Glutamatergic neuron (in vitro differentiated cells): ENCODE results near the gene PLXDC2. TPM values are rescaled to one million over a fixed set of nuclear protein-coding genes. Genes with fewer than 3 reads are reported as not detected.

Source experiments
- DNase-seq: peaks from one replicate; pipeline ENCODE4 v3.0.0; 2022
- H3K27ac Mint-ChIP-seq: one replicate; pipeline ENCODE4 v1.8.0; 2020; ENCODE audit warnings: mild to moderate bottlenecking, mixed read lengths, inconsistent platforms; ENCODE audit not compliant: unreplicated experiment
- H3K27me3 Mint-ChIP-seq: one replicate; pipeline ENCODE4 v1.8.0; 2020; ENCODE audit warnings: mild to moderate bottlenecking, moderate library complexity, mixed read lengths, inconsistent platforms; ENCODE audit not compliant: unreplicated experiment
- H3K36me3 Mint-ChIP-seq: one replicate; pipeline ENCODE4 v1.8.0; 2020; ENCODE audit warnings: mild to moderate bottlenecking, mixed read lengths, inconsistent platforms; ENCODE audit not compliant: unreplicated experiment
- H3K4me1 Mint-ChIP-seq: one replicate; pipeline ENCODE4 v1.8.0; 2020; ENCODE audit warnings: mild to moderate bottlenecking, low read depth, mixed read lengths, inconsistent platforms; ENCODE audit not compliant: unreplicated experiment
- H3K4me3 Mint-ChIP-seq: one replicate; pipeline ENCODE4 v1.8.0; 2020; ENCODE audit warnings: mild to moderate bottlenecking, mixed read lengths, inconsistent platforms; ENCODE audit not compliant: unreplicated experiment
- H3K9me3 Mint-ChIP-seq: one replicate; pipeline ENCODE4 v1.8.0; 2020; ENCODE audit warnings: mild to moderate bottlenecking, moderate library complexity, mixed read lengths, inconsistent platforms; ENCODE audit not compliant: unreplicated experiment
- total RNA-seq: library from RNA; stranded (reverse); fragmentation: NEBNext Ultra II Directional; extraction: Animal tissue kit (Norgen Biotek cat#: 25700); gene quantifications from one replicate; pipeline ENCODE4 v1.2.1, GENCODE V29; 2021; ENCODE audit not compliant: unreplicated experiment
- TF ChIP-seq, protein P1 (sequence below): fragments of 200-600 bp; sonication (generic); IDR thresholded peaks from one replicate; pipeline ENCODE4 v1.5.0; 2021; ENCODE audit not compliant: partially characterized antibody, unreplicated experiment

Gene PLXDC2
- total RNA-seq, 1 donor from 2014 or later = 3.9 TPM

DNA sequence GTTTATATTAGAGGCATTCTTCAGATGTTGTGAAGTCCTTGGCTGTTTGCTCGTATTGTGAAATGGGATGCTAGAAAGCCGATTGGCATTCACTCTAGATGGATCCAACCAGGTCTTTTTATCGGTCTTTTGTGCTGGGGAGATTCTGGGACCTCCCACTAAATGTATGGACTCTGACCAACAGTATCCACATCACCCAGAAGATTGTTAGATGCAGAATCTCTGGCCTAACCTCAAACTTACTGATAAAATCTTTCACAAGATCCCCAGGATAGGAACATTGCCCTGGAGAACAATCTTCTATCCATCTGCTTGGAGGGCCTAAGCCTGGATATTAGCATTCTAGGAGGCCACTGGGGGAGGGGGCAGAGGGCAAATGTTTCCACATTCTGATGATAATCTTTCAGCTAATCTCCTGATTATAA, 160.9 kb downstream of the PLXDC2 start:
- no peaks in the 10 kb centered on the region for H3K36me3 Mint-ChIP-seq
- DNase-seq = no peak
- H3K4me1 Mint-ChIP-seq = peaks cover 2% of the 10 kb centered on the region
- TF ChIP-seq, protein P1, sequence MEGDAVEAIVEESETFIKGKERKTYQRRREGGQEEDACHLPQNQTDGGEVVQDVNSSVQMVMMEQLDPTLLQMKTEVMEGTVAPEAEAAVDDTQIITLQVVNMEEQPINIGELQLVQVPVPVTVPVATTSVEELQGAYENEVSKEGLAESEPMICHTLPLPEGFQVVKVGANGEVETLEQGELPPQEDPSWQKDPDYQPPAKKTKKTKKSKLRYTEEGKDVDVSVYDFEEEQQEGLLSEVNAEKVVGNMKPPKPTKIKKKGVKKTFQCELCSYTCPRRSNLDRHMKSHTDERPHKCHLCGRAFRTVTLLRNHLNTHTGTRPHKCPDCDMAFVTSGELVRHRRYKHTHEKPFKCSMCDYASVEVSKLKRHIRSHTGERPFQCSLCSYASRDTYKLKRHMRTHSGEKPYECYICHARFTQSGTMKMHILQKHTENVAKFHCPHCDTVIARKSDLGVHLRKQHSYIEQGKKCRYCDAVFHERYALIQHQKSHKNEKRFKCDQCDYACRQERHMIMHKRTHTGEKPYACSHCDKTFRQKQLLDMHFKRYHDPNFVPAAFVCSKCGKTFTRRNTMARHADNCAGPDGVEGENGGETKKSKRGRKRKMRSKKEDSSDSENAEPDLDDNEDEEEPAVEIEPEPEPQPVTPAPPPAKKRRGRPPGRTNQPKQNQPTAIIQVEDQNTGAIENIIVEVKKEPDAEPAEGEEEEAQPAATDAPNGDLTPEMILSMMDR = no peak
- no peaks in the 10 kb centered on the region for H3K9me3 Mint-ChIP-seq
- H3K27ac Mint-ChIP-seq = no peak overlapping the region
- no peaks in the 10 kb centered on the region for H3K27me3 Mint-ChIP-seq
- no peak overlapping the region for H3K4me3 Mint-ChIP-seq

DNA sequence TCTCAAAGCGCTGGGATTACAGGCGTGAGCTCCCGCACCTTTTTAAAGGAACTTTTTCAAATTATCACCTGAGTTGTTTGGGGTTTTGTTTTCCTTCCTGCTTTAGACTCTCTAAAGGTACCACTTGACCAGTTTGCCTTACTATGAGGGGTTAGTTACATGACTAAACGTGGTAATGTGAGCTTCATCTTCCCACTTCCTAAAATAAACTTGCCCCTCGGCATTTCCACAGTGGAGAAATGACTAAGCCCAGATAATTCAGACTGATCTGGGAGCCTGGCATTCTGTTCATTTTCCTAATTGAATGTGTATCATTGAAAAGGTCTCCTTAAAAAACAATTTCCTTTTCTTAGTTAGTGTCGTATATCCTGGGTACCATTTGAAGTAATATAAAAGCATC, 163.4 kb downstream of the PLXDC2 start:
- no peak overlapping the region for H3K4me3 Mint-ChIP-seq
- H3K27me3 Mint-ChIP-seq = no peaks in the 10 kb centered on the region
- H3K4me1 Mint-ChIP-seq = no peaks in the 10 kb centered on the region
- TF ChIP-seq, protein P1 = no peak
- DNase-seq = no peak
- H3K36me3 Mint-ChIP-seq = no peaks in the 10 kb centered on the region
- H3K27ac Mint-ChIP-seq = no peak overlapping the region
- H3K9me3 Mint-ChIP-seq = no peaks in the 10 kb centered on the region

DNA sequence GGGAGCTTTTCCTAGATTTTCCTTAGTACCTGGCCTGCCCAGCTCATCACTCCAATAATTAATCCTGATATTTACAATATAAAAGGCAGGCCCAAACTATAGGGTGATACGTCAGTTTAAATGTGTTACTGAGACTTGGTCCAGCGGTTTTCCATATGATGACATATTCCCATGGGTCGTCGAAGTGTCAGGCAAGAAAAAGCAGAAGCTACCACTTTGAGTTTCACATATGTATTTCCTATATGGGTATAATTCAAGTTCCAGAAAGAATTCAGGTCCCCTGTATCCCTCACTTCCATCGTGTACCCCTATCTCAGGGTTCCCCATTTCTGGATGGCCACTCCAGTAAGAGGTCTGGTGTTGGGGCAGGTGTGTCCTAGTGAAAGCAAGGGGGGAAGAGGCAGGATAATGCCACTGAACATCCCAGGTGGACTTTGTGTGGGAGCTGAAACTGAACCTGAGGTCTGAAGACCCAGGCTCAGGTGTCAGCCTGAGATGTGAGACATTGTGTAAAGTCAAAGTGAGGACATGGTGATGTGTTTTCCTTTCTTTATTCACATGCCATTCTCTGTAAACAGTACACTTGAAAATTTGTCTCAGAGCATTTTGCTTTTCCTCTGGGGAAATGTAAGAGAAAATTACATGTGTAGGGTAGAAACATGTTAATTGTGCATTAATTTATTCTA, 167.8 kb downstream of the PLXDC2 start:
- Mint-ChIP-seq H3K4me1 (peaks cover 2% of the 10 kb centered on the region), H3K27ac (no peak overlapping the region), H3K4me3 (no peak overlapping the region), H3K9me3 (no peaks in the 10 kb centered on the region), H3K27me3 (no peaks in the 10 kb centered on the region), H3K36me3 (no peaks in the 10 kb centered on the region)
- TF ChIP-seq, protein P1 = no peak
- DNase-seq = no peak

DNA sequence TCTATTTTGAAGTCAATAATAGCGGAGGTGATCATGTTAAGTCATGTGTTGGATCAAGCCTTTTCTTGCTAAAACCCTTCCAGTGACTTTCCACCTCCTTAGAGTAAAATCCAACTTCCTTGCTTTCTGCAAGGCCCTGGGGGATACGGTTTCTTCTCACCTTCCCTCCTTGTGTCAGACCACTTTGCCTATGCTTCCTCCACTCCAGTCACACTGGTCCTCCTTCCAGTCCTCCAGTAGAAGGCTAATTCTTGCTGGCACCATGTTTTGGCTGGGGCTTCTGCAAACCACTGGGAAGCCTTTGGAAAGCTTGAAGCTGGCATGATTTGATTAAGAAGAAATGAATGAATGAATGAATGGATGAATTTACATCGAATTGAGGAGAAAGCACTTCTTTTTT, 169.5 kb downstream of the PLXDC2 start:
- H3K4me1 Mint-ChIP-seq = peaks cover 2% of the 10 kb centered on the region
- TF ChIP-seq, protein P1 = no peak
- H3K4me3 Mint-ChIP-seq = no peak overlapping the region
- H3K27ac Mint-ChIP-seq = no peak overlapping the region
- no peak for DNase-seq
- peaks cover 1% of the 10 kb centered on the region for H3K9me3 Mint-ChIP-seq
- no peaks in the 10 kb centered on the region for H3K36me3 Mint-ChIP-seq
- no peaks in the 10 kb centered on the region for H3K27me3 Mint-ChIP-seq

DNA sequence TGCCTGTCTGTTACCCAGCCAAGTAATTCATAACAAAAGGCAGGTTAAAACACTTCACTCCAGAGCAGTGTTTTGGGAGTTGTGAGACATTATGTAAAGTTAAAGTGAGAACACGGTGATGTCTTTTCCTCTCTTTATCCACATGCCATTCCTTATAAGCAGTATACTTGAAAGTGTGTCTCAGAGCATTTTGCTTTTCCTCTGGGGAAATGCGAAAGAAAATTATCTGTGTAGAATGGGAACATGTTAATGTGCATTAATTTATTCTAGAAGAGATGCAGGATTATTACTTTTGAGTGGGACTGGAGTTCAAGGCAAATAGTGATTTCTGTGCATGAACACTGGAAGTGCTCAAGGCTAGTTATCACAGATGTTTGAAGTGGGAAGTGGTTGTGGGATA, 170.4 kb downstream of the PLXDC2 start:
- no peak overlapping the region for H3K4me3 Mint-ChIP-seq
- DNase-seq = no peak
- H3K4me1 Mint-ChIP-seq = peaks cover 2% of the 10 kb centered on the region
- H3K27me3 Mint-ChIP-seq = no peaks in the 10 kb centered on the region
- no peak overlapping the region for H3K27ac Mint-ChIP-seq
- no peaks in the 10 kb centered on the region for H3K36me3 Mint-ChIP-seq
- TF ChIP-seq, protein P1 = no peak
- H3K9me3 Mint-ChIP-seq = peaks cover 1% of the 10 kb centered on the region
